WERI-Rb-1 (cell line): ENCODE data around the gene UGT1A1.
A peak's percentile ranks its signal among the peaks of the same experiment; 100 is the strongest.

Experiments used
- DNase-seq: peaks from one replicate; pipeline ENCODE4 v3.0.0-alpha.2; 2020
- H3K27ac ChIP-seq: fragments of 250-450 bp; sonication (Bioruptor Pico); 2 replicates; pipeline ENCODE4 v1.5.1; 2020; ENCODE audit warnings: mild to moderate bottlenecking, moderate library complexity
- H3K27me3 ChIP-seq: fragments of 250-450 bp; sonication (Bioruptor Pico); 2 replicates; pipeline ENCODE4 v1.5.1; 2021; ENCODE audit warnings: mild to moderate bottlenecking, low read depth, moderate library complexity; ENCODE audit not compliant: insufficient read depth, severe bottlenecking
- H3K36me3 ChIP-seq: fragments of 250-450 bp; sonication (Bioruptor Pico); 2 replicates; pipeline ENCODE4 v1.5.1; 2020; ENCODE audit warnings: mild to moderate bottlenecking, moderate library complexity
- H3K4me3 ChIP-seq: 2 replicates; pipeline ENCODE4 v1.5.1; 2011; ENCODE audit warnings: low read depth, mild to moderate bottlenecking, control low read depth, low read length
- H3K9me3 ChIP-seq: fragments of 250-450 bp; sonication (Bioruptor Pico); 2 replicates; pipeline ENCODE4 v1.5.1; 2021; ENCODE audit warnings: mild to moderate bottlenecking, moderate library complexity; ENCODE audit not compliant: severe bottlenecking
- TF ChIP-seq, protein P1 (sequence below): IDR thresholded peaks from 2 replicates; pipeline ENCODE4 v1.5.1; 2011; ENCODE audit warnings: low read depth, mild to moderate bottlenecking, control low read depth, inconsistent platforms, low read length

Gene UGT1A1

GRCh38 chr2:233815861-233816260, 55.8 kb downstream of the UGT1A1 start:
- Histone ChIP-seq H3K27ac (no peak overlapping the region), H3K9me3 (no peaks in the 10 kb centered on the region), H3K27me3 (no peaks in the 10 kb centered on the region), H3K36me3 (no peaks in the 10 kb centered on the region), H3K4me3 (no peak overlapping the region)
- TF ChIP-seq, protein P1, sequence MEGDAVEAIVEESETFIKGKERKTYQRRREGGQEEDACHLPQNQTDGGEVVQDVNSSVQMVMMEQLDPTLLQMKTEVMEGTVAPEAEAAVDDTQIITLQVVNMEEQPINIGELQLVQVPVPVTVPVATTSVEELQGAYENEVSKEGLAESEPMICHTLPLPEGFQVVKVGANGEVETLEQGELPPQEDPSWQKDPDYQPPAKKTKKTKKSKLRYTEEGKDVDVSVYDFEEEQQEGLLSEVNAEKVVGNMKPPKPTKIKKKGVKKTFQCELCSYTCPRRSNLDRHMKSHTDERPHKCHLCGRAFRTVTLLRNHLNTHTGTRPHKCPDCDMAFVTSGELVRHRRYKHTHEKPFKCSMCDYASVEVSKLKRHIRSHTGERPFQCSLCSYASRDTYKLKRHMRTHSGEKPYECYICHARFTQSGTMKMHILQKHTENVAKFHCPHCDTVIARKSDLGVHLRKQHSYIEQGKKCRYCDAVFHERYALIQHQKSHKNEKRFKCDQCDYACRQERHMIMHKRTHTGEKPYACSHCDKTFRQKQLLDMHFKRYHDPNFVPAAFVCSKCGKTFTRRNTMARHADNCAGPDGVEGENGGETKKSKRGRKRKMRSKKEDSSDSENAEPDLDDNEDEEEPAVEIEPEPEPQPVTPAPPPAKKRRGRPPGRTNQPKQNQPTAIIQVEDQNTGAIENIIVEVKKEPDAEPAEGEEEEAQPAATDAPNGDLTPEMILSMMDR: no peak
- DNase-seq: no peak

- no peaks in the 10 kb centered on the region for H3K9me3 ChIP-seq
- TF ChIP-seq, protein P1: no peak
- no peaks in the 10 kb centered on the region for H3K27me3 ChIP-seq
- no peaks in the 10 kb centered on the region for H3K36me3 ChIP-seq
- H3K27ac ChIP-seq: no peak overlapping the region
- H3K4me3 ChIP-seq: no peak overlapping the region
- no peak for DNase-seq
These were observed 56.3 kb downstream of the UGT1A1 start for GRCh38 chr2:233816334-233816733.

- peak; percentile 0 for DNase-seq
- no peaks in the 10 kb centered on the region for H3K27me3 ChIP-seq
- no peak overlapping the region for H3K4me3 ChIP-seq
- H3K9me3 ChIP-seq: no peaks in the 10 kb centered on the region
- TF ChIP-seq, protein P1: no peak
- H3K36me3 ChIP-seq: no peaks in the 10 kb centered on the region
- H3K27ac ChIP-seq: no peak overlapping the region
These were observed 56.7 kb downstream of the UGT1A1 start for GRCh38 chr2:233816771-233817170.

- no peaks in the 10 kb centered on the region for H3K36me3 ChIP-seq
- no peaks in the 10 kb centered on the region for H3K27me3 ChIP-seq
- no peak overlapping the region for H3K4me3 ChIP-seq
- no peak for DNase-seq
- no peaks in the 10 kb centered on the region for H3K9me3 ChIP-seq
- TF ChIP-seq, protein P1: no peak
- no peak overlapping the region for H3K27ac ChIP-seq
These were observed 57.4 kb downstream of the UGT1A1 start for GRCh38 chr2:233817361-233817911.

- peak; percentile 4 for DNase-seq
- TF ChIP-seq, protein P1: no peak
- H3K36me3 ChIP-seq: no peaks in the 10 kb centered on the region
- H3K9me3 ChIP-seq: no peaks in the 10 kb centered on the region
- no peaks in the 10 kb centered on the region for H3K27me3 ChIP-seq
- H3K27ac ChIP-seq: no peak overlapping the region
- H3K4me3 ChIP-seq: no peak overlapping the region
These were observed 58.0 kb downstream of the UGT1A1 start for GRCh38 chr2:233817995-233818638.
